ENCODE results near the gene RCAN2.

DNA sequence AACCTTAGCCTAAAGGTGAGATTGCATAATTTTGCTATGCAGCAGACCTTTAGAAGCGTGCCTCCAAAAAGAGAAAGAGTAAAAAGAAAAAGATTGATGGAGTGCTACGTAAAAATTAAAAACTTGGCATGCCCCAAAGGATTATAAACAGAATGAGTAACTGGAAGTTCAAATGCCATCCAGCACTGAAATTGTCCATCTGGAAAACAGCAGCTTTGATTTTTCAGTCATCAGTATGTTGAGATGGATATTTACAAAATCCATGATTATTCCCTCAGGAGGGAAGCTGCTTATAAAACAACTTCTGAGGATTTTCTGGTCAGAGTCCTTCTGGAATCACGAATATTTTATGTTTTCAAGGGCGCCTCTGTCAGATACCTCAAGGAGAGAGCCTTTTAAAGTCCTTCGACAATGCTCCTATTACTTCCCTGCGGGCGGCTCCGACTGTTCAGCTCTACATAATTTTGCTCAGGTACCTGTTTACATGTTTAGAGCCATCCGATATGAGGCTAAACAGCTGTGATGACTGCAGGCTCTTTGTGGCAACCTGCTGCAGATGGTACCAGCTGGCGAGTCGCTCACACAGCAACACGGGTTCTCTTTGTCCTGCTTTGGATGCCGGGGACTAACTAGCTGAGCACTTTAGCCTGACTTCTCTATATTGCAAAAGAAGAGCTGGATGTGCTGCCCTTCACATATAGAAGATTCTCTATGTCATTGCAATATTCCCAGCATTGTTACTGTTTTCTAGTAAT is 83.3 kb downstream of the RCAN2 start:
- TF ChIP-seq CTCF (IDR thresholded peaks at IDR 0.05) (no peak), POLR2A (IDR thresholded peaks at IDR 0.05) (no peak)
